ENCODE results near the gene FOXS1. TPM values are rescaled to one million over a fixed set of nuclear protein-coding genes. Genes with fewer than 3 reads are reported as not detected.

FOXS1 gene
- total RNA-seq: not detected in 2 replicates
- long read RNA-seq: 0 reads

- Mint-ChIP-seq H3K9me3 (no peaks in the 10 kb centered on the region), H3K27ac (ENCODE audit: unreplicated experiment) (no peak within 1 kb of the TSS), H3K4me1 (peaks cover 22% of the 10 kb centered on the region), H3K4me3 (no peak within 1 kb of the TSS), H3K27me3 (ENCODE audit: low read depth) (peaks cover 14% of the 10 kb centered on the region), H3K36me3 (ENCODE audit: low read depth) (no peaks in the 10 kb centered on the region)
- peak; percentile 37 for DNase-seq (ENCODE audit: low read depth, low spot score)
- no peak for TF ChIP-seq CTCF (conservative IDR thresholded peaks at IDR 0.05)
These were observed at the start of gene FOXS1 for GRCh38 chr20:31845300-31845863. Gene FOXS1 (minus strand): TSS chr20:31845604. CDS start chr20:31845542, 62 bp downstream.

- H3K36me3 Mint-ChIP-seq (ENCODE audit: low read depth): no peaks in the 10 kb centered on the region
- H3K27ac Mint-ChIP-seq (ENCODE audit: unreplicated experiment): no peak overlapping the region
- TF ChIP-seq CTCF (conservative IDR thresholded peaks at IDR 0.05): no peak
- H3K4me1 Mint-ChIP-seq: no peaks in the 10 kb centered on the region
- DNase-seq (ENCODE audit: low read depth, low spot score): no peak
- no peaks in the 10 kb centered on the region for H3K9me3 Mint-ChIP-seq
- no peak overlapping the region for H3K4me3 Mint-ChIP-seq
- peaks cover 15% of the 10 kb centered on the region for H3K27me3 Mint-ChIP-seq (ENCODE audit: low read depth)
These were observed 45.2 kb upstream of the FOXS1 start for GRCh38 chr20:31890646-31891045.

GRCh38 chr20:31883829-31884228 is 38.4 kb upstream of the FOXS1 start:
- DNase-seq (ENCODE audit: low read depth, low spot score): no peak
- TF ChIP-seq CTCF (conservative IDR thresholded peaks at IDR 0.05): no peak
- no peak overlapping the region for H3K4me3 Mint-ChIP-seq
- H3K4me1 Mint-ChIP-seq: peaks cover 19% of the 10 kb centered on the region
- peaks cover 24% of the 10 kb centered on the region for H3K27me3 Mint-ChIP-seq (ENCODE audit: low read depth)
- no peaks in the 10 kb centered on the region for H3K9me3 Mint-ChIP-seq
- H3K36me3 Mint-ChIP-seq (ENCODE audit: low read depth): no peaks in the 10 kb centered on the region
- no peak overlapping the region for H3K27ac Mint-ChIP-seq (ENCODE audit: unreplicated experiment)

DNA sequence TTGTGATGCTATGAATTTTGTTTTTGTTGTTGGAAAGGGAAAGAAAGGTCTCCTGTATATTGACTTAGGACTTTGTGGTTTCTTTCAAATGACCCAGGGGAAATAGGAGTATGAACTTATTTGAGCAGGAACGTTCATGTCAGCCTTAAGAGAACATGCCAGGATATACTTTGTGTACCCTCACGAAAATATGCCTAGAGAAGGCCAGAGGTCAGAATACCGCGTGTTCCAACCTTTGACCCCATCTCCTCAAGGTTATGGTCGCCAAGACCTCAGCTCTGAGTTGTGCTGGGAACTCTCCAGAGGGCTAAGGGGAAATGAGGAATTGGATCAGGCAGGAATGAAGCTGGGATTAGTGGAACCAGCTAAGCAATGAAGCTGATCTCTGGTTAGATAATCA is 36.5 kb upstream of the FOXS1 start:
- no peak for TF ChIP-seq CTCF (conservative IDR thresholded peaks at IDR 0.05)
- H3K27ac Mint-ChIP-seq (ENCODE audit: unreplicated experiment): no peak overlapping the region
- DNase-seq (ENCODE audit: low read depth, low spot score): no peak
- peak overlapping the region; percentile 97 for H3K4me3 Mint-ChIP-seq
- H3K9me3 Mint-ChIP-seq: no peaks in the 10 kb centered on the region
- H3K4me1 Mint-ChIP-seq: peaks cover 19% of the 10 kb centered on the region
- no peaks in the 10 kb centered on the region for H3K36me3 Mint-ChIP-seq (ENCODE audit: low read depth)
- peaks cover 19% of the 10 kb centered on the region for H3K27me3 Mint-ChIP-seq (ENCODE audit: low read depth)

- peak; percentile 97 for DNase-seq (ENCODE audit: low read depth, low spot score)
- Mint-ChIP-seq H3K9me3 (no peaks in the 10 kb centered on the region), H3K27me3 (ENCODE audit: low read depth) (peaks cover 6% of the 10 kb centered on the region), H3K4me3 (peak overlapping the region; percentile 97), H3K27ac (ENCODE audit: unreplicated experiment) (peak overlapping the region; percentile 98), H3K36me3 (ENCODE audit: low read depth) (no peaks in the 10 kb centered on the region), H3K4me1 (peaks cover 19% of the 10 kb centered on the region)
- TF ChIP-seq CTCF (conservative IDR thresholded peaks at IDR 0.05): no peak
These were observed 34.0 kb upstream of the FOXS1 start for GRCh38 chr20:31879143-31879987.
